ENCODE measurements around the gene KATNIP.
"Not testable (repeated sequence)": the region's sequence is repeated elsewhere in the genome, so short reads cannot be mapped to it uniquely, and the experiment has no call there.

Gene KATNIP

GRCh38 chr16:27539120-27539519, 10.8 kb upstream of the KATNIP start:
- no peak for DNase-seq

GRCh38 chr16:27539636-27540035, 10.3 kb upstream of the KATNIP start:
- DNase-seq, result no peak

- no peak for DNase-seq
Observed at GRCh38 chr16:27543801-27544200, 6.1 kb upstream of the KATNIP start.

- no peak for DNase-seq
Observed at GRCh38 chr16:27544671-27545070, 5.3 kb upstream of the KATNIP start.

GRCh38 chr16:27547134-27547533, 2.8 kb upstream of the KATNIP start:
- DNase-seq, result no peak

GRCh38 chr16:27547851-27548250, 2.1 kb upstream of the KATNIP start:
- no peak for DNase-seq

GRCh38 chr16:27549464-27549745, 539 bp upstream of the KATNIP start:
- DNase-seq, result no peak

- no peak for DNase-seq
Observed at GRCh38 chr16:27550582-27550920, 607 bp downstream of the KATNIP start.

- DNase-seq, result no peak
Observed at GRCh38 chr16:27551036-27551435, 1.1 kb downstream of the KATNIP start.

- no peak for DNase-seq
Observed at GRCh38 chr16:27556471-27556870, 6.5 kb downstream of the KATNIP start.

- no peak for DNase-seq
Observed at GRCh38 chr16:27558434-27558833, 8.5 kb downstream of the KATNIP start.

GRCh38 chr16:27558932-27559331, 9.0 kb downstream of the KATNIP start:
- no peak for DNase-seq

- DNase-seq, result no peak
Observed at GRCh38 chr16:27561216-27561615, 11.3 kb downstream of the KATNIP start.

GRCh38 chr16:27564224-27564623, 14.3 kb downstream of the KATNIP start:
- DNase-seq, result no peak

- no peak for DNase-seq
Observed at GRCh38 chr16:27566417-27566816, 16.5 kb downstream of the KATNIP start.

- DNase-seq, result no peak
Observed at GRCh38 chr16:27568077-27568476, 18.1 kb downstream of the KATNIP start.

GRCh38 chr16:27570986-27571385, 21.0 kb downstream of the KATNIP start:
- DNase-seq, result not testable (repeated sequence)

- no peak for DNase-seq
Observed at GRCh38 chr16:27571433-27572326, 21.7 kb downstream of the KATNIP start.

- no peak for DNase-seq
Observed at GRCh38 chr16:27572711-27573110, 22.8 kb downstream of the KATNIP start.

GRCh38 chr16:27576729-27577128, 26.8 kb downstream of the KATNIP start:
- no peak for DNase-seq

GRCh38 chr16:27579087-27579980, 29.4 kb downstream of the KATNIP start:
- no peak for DNase-seq

- no peak for DNase-seq
Observed at GRCh38 chr16:27582883-27583282, 32.9 kb downstream of the KATNIP start.

GRCh38 chr16:27583634-27584033, 33.7 kb downstream of the KATNIP start:
- DNase-seq, result no peak

- no peak for DNase-seq
Observed at GRCh38 chr16:27585200-27585599, 35.3 kb downstream of the KATNIP start.
